BE2C (cell line): ENCODE measurements around the gene SLC4A4.

ENCODE experiments used
- DNase-seq: peaks from one replicate; pipeline ENCODE4 v3.0.0-alpha.2; 2020
- H3K27me3 ChIP-seq: fragments of 250-450 bp; sonication (Bioruptor Pico); 2 replicates; pipeline ENCODE4 v1.5.1; 2020; ENCODE audit warnings: mild to moderate bottlenecking
- H3K36me3 ChIP-seq: fragments of 250-450 bp; sonication (Bioruptor Pico); 2 replicates; pipeline ENCODE4 v1.5.1; 2020; ENCODE audit warnings: mild to moderate bottlenecking
- H3K4me1 ChIP-seq: fragments of 250-450 bp; sonication (Bioruptor Pico); 2 replicates; pipeline ENCODE4 v1.5.1; 2020
- H3K4me3 ChIP-seq: 2 replicates; pipeline ENCODE4 v1.5.1; 2011; ENCODE audit warnings: low read depth, low read length
- H3K9me3 ChIP-seq: fragments of 250-450 bp; sonication (Bioruptor Pico); 2 replicates; pipeline ENCODE4 v1.5.1; 2020
- CTCF ChIP-seq: IDR thresholded peaks from 2 replicates; pipeline ENCODE4 v1.5.1; 2012; ENCODE audit warnings: mild to moderate bottlenecking, low read depth, low read length

Gene SLC4A4

GRCh38 chr4:71487344-71487920 lies 148.6 kb downstream of the SLC4A4 start:
- TF ChIP-seq CTCF, result no peak
- Histone ChIP-seq H3K36me3 (no peaks in the 10 kb centered on the region), H3K4me3 (no peak overlapping the region), H3K27me3 (no peaks in the 10 kb centered on the region), H3K9me3 (no peaks in the 10 kb centered on the region), H3K4me1 (no peaks in the 10 kb centered on the region)
- no peak for DNase-seq

GRCh38 chr4:71494539-71494938 lies 155.7 kb downstream of the SLC4A4 start:
- TF ChIP-seq CTCF, result no peak

GRCh38 chr4:71495454-71495853 lies 156.6 kb downstream of the SLC4A4 start:
- no peak for DNase-seq
- H3K36me3 ChIP-seq, result no peaks in the 10 kb centered on the region
- H3K27me3 ChIP-seq, result no peaks in the 10 kb centered on the region
- H3K9me3 ChIP-seq, result no peaks in the 10 kb centered on the region
- no peaks in the 10 kb centered on the region for H3K4me1 ChIP-seq
- no peak overlapping the region for H3K4me3 ChIP-seq
- no peak for TF ChIP-seq CTCF

More at GRCh38 chr4:71494539-71494938, 155.7 kb downstream of the SLC4A4 start:
- no peak for DNase-seq
- Histone ChIP-seq H3K36me3 (no peaks in the 10 kb centered on the region), H3K27me3 (no peaks in the 10 kb centered on the region), H3K4me1 (no peaks in the 10 kb centered on the region), H3K9me3 (no peaks in the 10 kb centered on the region), H3K4me3 (no peak overlapping the region)

GRCh38 chr4:71497078-71497477 lies 158.3 kb downstream of the SLC4A4 start:
- Histone ChIP-seq H3K27me3 (no peaks in the 10 kb centered on the region), H3K4me3 (no peak overlapping the region), H3K4me1 (no peaks in the 10 kb centered on the region), H3K36me3 (no peaks in the 10 kb centered on the region), H3K9me3 (no peaks in the 10 kb centered on the region)
- TF ChIP-seq CTCF, result no peak
- DNase-seq, result no peak

GRCh38 chr4:71498002-71498401 lies 159.2 kb downstream of the SLC4A4 start:
- no peak overlapping the region for H3K4me3 ChIP-seq
- TF ChIP-seq CTCF, result no peak

GRCh38 chr4:71498625-71499024 lies 159.8 kb downstream of the SLC4A4 start:
- Histone ChIP-seq H3K4me3 (no peak overlapping the region), H3K9me3 (no peaks in the 10 kb centered on the region), H3K36me3 (no peaks in the 10 kb centered on the region), H3K4me1 (no peaks in the 10 kb centered on the region), H3K27me3 (no peaks in the 10 kb centered on the region)
- TF ChIP-seq CTCF, result no peak
- no peak for DNase-seq

More at GRCh38 chr4:71498002-71498401, 159.2 kb downstream of the SLC4A4 start:
- Histone ChIP-seq H3K27me3 (no peaks in the 10 kb centered on the region), H3K4me1 (no peaks in the 10 kb centered on the region), H3K36me3 (no peaks in the 10 kb centered on the region), H3K9me3 (no peaks in the 10 kb centered on the region)
- DNase-seq, result no peak
